Germinal center (tissue), 1 donor: Measurements from ENCODE around the gene OTULIN.
A peak's percentile ranks its signal among the peaks of the same experiment; 100 is the strongest.

Source experiments
- DNase-seq: peaks from one replicate; pipeline ENCODE4 v3.0.0; 2012; ENCODE audit warnings: mixed read lengths, low spot score

The OTULIN gene

DNA sequence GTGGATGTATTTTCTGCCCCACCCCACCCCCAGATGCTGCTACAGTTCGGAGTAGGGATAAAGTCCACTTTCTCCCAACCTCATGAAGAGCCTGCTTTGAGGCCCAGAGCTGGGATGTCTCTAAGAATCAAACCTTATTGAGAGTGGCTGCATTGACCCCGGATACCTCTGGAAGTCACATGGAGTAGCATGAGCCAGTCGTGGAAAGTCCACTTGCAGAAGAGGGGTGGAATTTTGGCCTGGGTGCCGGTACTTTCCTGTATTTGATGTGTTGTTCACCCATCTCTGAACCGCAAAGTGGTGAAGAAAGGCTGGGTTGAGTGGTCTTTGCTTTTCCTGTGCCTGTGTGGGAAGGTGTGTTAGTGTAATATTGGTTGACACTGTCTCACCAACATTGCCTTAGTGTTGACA is 3.7 kb downstream of the OTULIN start:
- no peak for DNase-seq

DNA sequence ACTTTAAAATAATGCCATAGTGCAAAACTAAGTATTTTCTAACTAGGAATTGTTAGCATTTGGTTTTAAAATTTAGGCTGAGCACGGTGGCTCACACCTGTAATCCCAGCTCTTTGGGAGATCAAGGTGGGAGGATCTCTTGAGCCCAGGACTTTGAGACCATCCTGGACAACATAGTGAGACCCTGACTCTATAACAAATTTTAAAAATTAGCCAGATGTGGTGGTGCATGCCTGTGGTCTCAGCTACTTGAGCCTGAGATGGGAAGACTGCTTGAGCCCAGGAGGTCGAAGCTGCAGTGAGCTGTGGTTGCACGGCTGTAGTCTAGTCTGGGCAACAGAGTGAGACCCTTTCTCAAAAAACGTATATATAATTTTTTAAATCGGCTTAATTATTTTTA is 4.9 kb downstream of the OTULIN start:
- DNase-seq, result no peak

DNA sequence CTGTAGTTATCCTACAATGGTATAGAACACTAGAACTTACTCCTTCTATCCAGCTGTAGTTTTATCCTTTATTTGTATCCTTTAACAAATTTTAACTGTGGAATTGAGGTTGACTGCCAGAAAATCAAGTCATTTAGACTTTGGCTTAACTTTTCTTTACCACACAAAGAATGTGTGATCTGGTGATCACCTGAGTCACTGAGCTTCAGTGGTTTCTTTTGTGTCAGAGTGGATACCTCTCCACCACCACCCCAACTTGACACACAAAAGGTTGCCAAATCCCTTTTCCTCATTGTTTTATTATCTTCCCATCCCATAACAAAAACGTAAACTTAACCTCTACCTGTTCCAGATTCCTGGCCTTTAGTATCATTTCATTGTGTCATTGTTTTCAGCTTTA is 5.5 kb downstream of the OTULIN start:
- no peak for DNase-seq

DNA sequence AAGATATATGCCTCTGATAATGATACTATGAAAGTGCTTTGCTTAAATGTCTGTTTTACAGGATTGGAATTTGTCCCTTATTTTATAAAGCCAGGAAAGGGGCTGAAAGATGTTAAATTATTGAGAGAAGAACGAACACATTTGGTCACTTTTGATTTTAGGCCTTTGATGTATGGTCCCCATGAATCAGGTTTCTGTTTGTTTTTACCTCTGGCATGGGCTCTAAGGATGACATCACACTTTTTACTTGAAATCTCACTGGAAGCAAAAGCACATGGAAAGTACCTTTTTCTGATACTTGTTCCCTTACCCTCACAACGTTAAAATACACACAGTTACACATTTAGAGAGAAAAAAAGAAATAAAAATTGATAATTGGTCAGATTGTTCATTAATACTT is 6.9 kb downstream of the OTULIN start:
- DNase-seq, result no peak

DNA sequence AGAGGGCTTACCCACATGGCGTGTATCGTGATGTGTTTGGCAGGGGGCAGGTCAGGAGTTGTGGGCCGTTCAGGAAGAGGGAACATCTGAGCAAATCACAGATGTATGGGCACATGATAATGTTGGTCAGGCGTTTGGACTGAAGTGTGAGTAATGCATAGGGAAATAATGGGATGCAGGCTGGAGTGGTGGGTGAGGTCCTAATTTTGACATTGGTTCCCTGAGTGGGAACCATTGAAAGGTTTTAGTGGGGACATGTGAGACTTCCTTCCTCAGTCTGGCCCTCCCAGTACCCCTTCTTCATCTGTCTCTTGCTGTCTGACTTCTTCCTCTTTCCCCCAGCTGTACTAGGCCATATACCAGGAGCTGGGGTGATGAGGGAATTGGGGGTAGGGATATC is 7.6 kb downstream of the OTULIN start:
- peak; percentile 47 for DNase-seq

DNA sequence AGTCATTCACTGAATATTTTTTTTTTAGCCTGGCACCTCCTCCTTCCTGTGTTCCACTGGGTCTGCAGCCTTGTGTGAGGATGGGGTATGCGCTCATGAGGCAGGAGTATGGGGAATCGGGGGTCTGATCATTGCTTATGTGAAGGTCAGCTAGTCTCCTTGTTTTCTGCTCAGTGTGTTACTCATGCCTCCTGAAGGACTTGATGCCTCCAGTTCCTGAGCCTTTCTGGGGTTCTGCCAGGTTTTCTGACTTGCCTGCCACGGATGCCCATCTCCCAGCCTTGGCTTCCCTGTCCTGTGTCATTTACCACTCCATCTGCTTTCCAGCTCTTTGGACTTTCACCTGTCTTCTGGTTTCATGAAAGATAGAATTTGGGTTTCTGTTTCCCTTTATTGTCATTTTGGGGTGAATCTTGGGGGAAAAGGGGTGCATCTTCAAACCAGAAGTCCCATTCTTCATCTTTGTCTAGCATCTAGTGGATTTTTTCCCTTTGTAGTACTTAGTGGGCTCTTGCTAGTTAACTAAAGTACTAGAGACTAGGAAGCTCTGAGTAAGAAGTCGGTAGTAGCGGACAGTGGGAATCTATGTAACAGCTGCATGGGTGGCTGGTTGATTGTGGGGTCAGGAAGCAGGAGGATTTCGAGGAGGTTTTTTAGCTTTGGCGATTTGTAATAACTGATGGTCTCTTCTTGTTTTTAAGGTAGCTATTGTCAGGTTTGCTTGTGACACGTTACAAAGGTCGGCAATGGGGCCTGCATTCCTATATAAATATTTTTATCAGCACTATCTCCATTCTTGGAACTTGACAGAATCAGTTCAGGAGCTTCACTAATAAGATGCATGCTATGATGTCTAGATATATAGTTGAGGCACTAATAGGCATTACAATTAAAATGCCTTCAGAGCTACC is 8.2 kb downstream of the OTULIN start:
- no peak for DNase-seq

DNA sequence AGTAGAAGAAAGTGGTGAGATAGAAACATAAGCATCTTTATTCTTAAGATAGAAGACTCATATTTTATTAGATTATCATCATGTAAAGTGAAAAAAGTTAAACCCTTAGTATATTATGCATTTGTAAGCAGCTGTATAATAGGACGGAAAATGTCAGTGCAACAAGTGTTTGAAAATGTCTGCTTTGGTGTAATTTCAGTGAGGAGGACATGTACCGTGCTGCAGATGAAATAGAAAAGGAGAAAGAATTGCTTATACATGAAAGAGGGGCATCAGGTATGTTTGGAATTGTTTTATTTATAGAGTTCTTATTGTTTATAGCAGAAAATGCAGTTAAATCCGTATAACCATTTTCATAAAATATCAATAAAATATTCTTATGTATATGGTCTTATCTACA is 8.9 kb downstream of the OTULIN start:
- no peak for DNase-seq

DNA sequence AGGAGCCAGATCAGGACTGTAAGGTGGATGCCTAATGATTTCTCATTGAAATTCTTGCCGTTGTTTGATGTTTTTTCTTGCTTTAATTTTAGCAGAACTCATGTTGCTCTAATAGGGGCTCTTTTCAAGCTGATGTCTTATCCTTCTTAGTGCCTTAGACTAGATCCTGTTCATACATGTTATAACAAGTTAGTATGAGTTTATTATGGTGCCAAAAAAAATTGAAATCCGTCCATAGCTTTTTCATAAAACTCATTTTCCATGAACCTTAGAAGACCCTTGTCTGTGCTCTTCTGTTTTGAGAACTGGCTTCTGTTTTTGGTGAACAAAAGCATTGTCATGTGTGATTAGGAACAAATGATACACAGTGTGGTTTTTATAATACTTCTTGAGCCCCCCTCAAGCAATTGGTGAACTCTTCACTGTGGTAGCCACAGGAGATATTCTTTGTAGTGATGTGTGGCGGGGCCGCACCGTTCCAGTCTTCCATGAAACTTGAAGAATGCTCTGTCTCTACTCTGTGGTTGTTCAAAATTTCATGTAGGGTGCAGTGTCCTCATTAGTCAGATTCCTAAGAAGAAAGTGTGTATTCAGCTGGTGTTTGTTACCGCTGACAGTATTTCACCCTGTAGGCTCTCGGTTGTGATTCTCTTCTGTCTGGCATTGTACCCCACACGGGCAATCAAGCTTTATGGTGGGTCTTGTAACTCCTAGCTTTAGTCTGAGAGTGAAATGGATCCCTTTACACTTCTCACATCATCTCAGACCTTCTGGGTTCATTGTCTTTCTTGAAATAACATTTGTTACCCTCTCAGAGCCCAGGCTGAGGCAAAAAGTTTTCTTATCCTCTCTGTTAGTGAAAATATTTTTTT is 10.7 kb downstream of the OTULIN start:
- DNase-seq, result no peak

DNA sequence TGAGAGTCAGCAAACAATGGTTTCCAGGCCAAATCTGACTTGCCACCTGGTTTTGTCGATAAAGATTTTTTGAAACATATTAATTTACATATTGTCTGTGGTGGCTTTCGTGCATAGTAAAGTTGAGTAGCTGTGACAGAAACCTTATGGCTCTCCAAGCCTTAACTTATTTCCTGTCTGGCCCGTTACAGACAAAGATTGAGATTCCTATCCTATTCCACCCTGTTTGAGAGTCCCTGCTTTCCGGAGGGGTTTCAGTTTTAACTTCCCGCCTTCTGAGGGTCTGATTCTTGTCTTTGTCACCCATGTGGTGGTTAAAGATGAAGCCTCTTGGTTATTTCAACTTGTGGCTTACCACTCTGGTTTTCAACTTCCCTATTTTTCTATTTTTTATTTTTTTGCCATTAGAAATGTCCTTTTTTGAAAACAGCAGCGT is 11.4 kb downstream of the OTULIN start:
- DNase-seq, result no peak

DNA sequence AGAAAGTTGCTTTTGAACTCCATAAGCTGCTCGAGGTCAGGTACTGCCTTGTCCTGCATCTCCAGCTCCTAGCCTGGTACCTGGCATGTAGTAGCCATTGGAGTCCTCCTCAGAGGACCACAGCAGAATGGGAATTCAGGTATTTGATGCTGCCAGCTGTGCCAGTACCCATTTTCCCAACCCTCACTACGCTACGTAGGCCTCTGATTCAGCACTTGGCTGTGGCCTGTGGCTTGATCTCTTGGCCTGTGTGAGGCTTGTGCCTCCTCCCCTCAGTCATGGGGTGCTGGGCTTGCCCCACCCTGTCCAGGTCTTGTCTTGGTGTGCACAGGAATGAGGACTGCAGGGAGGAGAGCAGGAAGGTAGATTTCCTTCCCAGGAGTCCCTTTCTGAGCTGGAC is 11.8 kb downstream of the OTULIN start:
- DNase-seq, result no peak

DNA sequence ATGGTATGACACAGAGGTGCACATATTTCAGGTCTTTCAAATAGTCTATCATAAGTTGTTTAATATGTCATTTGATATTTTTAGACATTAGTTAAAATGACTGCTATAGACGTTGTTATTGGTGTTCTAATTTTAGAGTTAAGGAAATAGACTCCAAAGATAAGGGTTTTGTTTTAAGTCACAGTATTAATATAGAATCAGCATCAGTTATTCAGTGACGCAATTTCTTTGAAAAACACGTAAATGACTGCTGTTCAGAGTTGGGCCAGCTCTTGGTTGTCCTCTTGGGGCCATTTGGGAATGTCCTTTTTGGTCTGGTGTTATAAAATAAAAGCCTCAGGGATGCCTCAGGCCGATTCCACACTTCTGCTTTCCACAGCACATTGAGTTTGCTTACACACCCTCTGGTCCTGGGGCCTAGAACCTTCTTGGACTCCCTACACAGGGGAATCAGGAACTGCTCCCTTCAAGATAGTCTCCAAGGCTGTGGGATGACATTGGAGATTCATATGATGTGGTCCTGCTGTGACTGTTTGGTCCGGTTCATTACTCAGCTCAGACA is 14.3 kb downstream of the OTULIN start:
- peak; percentile 56 for DNase-seq

DNA sequence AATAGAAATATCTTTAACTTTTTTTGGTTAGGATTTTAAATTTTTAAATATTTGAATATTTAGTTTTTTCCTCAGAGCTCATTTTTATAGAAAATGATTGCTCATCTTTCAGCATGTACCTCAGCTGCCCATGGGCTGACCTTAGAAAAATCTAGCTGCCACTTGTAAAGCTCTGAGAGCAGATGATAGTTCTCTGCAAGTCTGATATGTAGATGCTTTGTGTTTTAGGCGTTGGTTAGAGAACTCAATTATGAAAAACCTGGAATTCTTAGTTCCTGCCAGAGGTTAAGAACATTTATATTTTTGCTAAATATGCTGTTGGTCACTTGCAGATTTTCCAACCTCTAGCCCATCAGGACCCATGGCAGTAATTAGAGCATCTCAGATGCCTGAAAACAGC is 15.1 kb downstream of the OTULIN start:
- DNase-seq, result no peak

DNA sequence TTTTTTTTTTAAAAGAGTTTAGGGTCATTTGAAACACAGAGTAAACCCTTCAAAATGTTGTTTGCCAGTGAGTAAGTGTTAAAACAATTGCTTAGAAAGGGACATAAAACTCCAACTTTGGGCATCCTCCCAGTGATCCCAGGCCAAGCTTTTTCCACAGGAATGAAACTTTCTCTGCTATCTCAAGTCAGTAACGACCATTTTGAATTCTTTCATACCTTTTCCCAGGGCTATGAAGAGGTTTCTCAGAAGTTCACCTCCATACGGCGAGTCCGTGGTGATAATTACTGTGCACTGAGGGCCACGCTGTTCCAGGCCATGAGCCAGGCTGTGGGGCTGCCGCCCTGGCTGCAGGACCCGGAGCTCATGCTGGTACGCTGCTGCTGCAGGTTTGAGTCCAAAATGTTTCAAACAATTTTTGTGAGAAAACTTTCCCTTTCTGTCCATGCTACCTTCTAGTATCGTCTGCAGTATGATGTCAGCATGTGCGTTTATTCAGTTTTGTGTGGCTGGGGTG is 16.8 kb downstream of the OTULIN start:
- no peak for DNase-seq

DNA sequence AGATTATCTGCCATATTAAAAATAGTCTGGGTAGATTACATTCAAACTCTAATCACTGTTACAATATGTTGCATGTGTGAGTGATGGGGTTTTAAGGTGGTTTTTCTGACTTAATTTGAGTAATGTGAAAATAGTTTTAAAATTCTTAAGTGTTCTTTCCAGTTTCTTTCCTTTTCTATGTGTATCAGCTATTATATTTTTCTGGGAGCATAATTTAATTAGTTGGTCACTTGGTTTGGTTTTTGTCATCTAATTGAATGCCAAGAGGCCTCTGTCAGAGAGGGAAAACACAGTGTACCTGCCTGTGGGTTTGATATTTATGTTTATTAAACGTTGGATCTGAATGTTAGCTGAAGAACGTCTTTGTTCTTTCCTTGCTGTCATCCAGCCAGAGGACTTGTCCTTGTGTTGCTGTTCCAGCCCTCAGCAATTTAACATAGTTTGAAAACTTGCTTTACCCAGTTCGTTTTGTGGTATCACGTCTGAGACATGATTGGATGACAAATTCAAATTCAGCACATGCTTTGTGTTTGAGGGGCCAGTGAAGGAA is 19.5 kb downstream of the OTULIN start:
- DNase-seq, result no peak

DNA sequence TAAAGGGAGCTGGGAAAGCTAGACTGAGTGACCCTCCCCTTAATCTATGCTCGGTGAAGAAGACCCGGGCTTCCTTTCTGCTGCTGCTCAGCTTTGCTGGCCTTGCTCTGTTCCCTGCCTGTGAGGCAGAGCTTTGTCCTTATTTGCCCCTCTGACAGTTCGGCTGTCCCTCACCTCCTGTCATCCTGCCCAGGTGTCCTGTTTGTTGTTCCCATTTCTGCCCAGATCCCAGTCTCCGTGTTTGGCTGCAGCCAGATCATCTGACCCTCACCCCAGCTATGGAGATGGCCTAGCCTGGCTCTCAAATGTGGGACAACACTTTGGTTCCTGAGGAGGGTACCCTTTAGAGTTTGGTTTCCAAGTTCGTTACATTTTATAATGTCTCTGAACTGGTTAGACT is 20.2 kb downstream of the OTULIN start:
- no peak for DNase-seq

DNA sequence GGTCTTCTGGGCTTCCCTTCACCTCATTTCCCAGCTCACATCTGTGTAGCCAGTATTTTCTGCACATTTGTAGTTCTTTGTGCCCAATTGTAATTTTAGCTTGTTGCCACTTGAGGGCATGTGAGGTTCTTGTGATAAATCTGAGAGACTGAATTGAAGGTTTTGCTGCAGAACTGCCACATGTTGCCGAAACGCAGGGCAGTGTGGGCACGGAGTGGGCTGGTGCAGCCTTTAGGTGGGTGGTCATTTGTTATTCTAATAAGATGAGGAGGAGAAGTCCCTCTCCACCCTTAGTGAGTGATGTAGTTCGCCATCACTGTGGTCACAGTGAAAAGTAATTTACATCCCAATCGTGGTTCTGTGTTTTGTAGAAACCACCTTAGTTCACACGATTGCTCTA is 21.2 kb downstream of the OTULIN start:
- peak; percentile 74 for DNase-seq

DNA sequence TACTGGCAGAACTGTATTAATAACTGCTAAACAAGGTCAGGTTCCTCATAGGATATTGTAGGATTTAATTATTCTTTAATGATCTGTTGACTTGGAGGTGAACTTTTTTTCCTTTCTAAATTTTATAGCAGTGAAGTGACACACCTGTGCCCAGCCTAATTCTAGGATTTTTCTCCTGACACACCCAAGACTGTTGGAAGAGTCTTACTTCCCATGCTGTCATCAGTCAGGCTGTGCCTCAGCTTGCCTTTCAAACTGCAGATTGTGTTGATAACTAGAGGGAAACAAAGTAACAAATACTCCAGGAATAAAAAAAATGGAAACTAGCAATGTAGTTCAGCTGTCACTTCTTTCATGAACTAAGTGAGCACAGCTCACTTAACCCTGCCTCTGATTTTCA is 22.0 kb downstream of the OTULIN start:
- no peak for DNase-seq

DNA sequence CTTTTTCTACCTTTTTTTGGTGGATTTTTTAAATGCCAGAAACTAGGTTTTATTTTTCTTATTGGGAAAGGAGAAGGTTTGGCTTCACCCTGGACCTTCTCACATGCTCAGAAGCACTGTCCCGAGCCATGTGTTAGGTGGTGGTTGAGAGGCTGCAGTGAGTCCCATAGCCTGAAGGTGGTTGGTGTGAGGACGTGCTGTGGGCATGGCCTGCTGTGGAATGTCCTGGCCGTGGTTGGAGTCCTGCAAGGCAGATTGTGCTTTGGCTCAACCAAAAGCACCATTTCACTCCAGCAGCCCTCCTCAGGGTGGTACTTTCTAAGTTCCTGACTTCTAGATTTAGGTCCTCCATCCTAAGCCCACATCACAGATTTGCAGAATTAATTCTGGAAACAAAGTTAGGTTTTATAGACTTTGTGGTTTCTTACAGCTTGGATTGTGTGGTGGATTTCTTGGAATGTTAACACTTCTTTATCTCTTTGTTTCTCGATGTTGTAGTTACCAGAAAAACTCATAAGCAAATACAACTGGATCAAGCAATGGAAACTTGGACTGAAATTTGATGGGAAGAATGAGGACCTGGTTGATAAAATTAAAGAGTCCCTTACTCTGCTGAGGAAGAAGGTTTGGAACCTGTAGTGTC is 22.6 kb downstream of the OTULIN start:
- no peak for DNase-seq

DNA sequence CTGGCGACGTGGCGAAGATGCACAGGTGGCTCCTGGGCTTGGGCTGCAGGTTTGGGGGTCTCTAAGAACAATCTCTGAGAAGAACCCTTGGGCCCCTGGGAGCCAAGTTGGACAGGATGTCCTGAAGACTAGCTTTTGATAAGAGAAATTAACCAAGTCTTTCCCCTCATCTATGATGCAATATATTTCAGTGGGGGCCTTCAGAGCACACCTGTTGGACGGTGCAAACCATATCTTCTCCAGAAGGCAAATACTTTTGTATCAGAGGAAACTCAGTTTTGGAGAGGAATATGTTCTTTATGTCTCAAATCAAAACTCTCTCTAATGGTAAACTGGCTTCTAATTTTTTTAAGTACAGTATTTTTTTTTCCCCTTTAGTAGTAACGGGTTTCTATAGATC is 28.6 kb downstream of the OTULIN start:
- DNase-seq, result no peak

DNA sequence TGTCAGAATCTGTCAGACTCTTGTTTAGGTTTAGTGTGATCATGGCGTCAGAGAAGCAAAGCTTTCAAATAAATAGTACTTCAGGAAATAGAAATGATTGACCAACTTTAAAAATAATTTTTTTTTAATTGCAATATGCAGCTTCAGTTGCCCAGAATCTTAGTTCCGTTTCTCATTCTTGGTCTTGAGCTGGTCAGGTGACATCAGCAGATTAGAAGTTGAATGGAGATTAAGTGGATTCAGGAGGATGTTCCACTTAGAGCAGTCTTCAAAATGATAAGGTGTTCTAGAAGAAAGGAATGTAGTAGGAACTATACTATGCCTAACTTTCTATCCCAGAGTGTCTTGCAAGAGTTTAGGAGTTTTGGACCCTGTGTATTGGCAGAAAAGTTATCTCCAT is 30.6 kb downstream of the OTULIN start:
- DNase-seq, result no peak

DNA sequence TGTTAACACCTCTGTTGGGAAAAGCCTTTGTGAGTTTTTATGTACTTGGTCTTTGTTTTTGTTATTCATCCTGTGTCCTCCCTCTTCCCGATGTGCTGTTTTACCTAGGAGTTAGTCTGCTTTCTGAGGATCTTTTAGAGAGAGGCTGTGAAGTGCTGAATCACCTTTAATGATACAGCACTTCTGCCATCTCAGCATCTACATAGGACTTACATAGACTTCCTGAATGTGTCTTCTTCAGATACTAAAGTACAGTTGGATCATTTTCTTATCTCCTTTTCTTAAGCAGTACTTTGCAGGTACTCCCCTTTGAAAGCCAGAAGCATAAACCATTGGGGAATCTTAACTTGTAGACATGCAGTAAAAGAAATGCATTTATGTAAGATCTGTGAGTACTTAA is 31.5 kb downstream of the OTULIN start:
- DNase-seq, result no peak

DNA sequence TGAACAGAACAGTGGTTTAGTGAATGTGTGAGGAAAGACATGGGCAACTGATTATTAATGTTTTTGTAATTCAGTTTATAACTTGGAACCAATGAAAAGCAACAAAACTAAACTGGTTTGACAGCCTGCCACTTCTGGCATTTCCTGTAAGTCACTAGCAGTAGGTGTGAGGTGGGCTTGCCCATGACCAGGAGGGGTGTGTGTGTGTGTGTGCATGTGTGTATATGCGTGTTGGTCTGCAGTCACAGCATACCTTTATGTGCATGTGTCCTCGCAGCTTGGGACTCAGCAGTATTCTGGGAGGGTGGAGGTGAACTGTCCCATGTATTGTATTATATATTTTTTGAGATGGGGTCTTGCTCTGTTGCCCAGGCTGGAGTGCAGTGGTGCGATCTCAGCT is 32.3 kb downstream of the OTULIN start:
- DNase-seq, result no peak
